GM21717 (cell line): Measurements from ENCODE around the gene GRIK4.

ENCODE experiments used
- ATAC-seq: cut with Tn5 transposase; IDR thresholded peaks from one replicate; pipeline ENCODE4 v1.9.1; 2021; ENCODE audit warnings: mild to moderate bottlenecking, moderate library complexity; ENCODE audit not compliant: unreplicated experiment

GRIK4 gene

DNA sequence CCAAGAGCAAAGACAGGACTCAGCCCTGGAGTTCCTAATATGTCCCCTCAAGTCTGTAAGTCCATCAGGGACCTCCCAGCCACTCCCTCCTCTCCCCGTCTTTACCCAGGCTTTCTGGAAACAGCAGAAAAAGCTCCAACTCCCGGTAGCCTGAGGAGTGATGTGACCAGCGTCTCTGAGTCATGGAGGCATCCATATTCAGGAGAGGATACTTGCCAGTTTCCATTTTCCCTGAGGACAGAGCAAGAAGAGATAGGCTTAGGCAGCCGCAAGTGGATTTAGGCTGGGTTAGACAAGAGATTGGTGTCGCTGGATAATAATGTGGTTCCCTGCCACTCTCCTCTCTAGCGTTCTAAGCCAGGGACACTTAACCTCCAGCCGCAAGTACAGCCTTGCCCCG, 206.6 kb downstream of the GRIK4 start:
- no peak for ATAC-seq

DNA sequence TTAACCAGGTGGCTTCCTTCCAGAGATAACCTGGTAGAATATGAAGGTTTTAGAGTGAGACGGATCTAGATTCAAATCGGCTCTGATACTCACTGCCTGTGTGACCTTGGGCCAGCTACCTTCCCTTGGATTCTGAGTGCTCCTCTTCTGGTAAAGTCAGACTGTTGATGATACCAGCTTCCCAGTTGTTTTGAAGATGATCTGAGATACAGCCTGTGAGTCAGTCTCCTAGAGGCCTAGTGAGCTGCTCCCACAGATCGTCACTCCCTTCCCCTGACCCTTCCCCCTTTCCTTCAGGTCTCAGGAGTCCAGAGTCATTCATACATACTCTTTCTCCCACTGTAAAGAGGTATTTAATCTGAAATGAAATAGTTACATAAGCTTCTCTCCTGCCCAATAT, 207.8 kb downstream of the GRIK4 start:
- no peak for ATAC-seq

DNA sequence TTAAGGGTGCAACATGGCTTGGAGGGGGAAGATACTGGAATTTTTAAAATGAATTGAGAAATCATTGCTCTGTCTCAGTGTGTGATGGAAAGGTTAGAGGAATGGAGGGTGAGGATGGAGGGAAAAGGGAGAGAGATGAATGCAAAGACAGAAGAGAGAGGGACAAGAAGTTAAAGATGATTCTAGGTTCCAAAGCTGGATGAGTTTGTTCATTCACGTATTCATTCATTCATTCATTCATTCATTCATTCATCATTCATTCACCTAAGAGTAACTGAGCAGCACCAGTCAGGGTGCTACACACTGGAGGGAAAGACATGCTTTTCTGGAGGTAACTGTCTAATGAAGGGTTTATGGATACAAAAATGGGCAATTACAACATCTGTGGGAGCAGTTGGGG, 209.2 kb downstream of the GRIK4 start:
- ATAC-seq, result no peak

DNA sequence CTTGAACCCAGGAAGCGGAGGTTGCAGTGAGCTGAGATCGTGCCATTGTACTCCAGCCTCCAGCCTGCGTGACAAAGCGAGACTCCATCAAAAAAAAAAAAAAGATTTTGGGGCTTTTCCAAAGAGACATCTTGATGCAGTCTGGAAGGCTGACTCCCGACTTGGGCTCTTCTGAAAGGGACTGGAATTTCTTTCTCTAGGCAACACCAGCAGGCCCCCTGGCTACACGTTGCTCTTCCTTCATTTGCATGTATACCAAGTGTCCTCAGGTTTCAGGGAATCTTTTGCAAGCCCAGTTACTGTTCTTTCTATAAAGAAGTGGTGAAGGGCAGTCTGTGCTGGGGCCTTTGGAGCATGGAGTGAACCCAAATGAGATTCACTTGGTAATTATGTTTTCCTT, 211.0 kb downstream of the GRIK4 start:
- ATAC-seq, result no peak

DNA sequence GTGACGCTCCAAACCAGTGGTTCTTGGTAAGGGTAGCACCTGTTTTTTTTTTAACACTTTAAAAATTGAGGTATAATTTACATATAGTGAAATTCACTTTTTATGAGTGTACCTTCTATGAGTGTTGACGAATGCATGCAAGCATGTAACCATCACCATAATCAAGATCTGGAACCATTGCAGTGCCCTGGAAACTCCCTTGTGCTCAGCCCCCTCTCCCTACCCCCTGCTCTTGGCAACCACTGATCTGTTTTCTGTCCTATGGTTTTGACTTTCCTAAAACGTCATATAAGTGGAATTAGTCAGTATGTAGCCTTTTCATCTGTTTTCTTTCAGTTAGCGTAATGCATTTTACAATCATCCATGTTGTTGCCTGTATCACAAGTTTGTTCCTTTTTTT, 212.2 kb downstream of the GRIK4 start:
- ATAC-seq, result no peak

DNA sequence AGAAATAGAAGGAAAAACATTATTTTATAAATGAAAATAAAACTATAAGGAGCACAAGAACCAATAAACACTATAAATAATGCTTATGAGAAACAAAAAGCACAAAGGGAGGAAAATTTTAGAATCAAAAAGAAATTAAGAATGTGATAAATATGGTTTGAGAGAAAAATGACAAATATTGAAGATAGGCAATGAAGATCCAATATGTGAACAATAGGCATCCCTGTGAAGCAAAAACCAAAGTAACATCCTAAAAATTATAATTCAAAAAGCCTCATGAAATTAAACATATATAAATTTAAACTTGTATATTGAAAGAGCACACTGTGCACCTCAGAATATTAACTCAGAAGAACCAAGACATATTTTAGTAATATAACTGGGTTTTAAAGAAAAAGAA, 216.2 kb downstream of the GRIK4 start:
- ATAC-seq, result no peak

DNA sequence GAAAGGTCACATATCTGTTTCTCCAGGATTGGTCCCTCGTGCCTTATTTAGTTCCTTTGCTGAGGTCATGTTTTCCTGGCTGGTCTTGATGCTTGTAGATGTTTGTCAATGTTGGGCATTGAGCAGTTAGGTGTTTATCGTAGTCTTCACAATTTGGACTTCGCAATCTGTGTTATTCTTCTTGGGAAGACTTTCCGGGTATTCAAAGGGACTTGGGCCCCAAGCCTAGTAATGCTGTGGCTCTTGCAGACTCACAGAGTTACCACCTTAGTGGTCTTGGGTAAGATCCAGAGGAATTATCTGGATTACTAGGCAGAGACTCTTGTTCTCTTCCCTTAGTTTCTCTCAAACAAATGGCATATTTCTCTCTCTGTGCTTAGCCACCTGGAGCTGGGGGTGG, 223.5 kb downstream of the GRIK4 start:
- no peak for ATAC-seq

DNA sequence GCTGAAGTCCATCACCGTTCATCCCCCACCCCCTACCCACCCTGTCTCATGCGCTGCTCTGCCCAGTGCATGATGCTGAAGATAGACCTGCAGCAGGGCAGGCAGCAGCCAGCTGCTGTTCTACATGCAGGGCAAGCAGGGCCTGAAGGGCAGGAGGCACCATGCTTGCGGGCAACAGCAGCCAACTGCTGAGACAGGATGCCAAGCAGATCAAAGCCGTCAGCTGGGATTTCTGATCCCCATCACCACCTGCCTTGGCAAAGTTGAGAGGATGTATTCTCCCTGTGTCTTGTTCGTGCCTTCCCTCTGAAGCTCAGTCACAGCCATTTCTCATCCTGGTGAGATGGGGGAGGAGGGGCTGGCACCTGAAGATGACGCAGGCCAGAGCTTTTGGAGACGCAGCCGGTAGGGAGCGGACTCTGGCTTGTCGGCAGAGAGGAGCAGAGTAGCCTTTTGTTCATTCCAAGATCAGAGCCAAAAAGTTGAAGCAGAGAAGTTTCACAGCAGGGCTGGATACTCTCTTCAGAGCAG, 227.0 kb downstream of the GRIK4 start:
- ATAC-seq, result no peak

DNA sequence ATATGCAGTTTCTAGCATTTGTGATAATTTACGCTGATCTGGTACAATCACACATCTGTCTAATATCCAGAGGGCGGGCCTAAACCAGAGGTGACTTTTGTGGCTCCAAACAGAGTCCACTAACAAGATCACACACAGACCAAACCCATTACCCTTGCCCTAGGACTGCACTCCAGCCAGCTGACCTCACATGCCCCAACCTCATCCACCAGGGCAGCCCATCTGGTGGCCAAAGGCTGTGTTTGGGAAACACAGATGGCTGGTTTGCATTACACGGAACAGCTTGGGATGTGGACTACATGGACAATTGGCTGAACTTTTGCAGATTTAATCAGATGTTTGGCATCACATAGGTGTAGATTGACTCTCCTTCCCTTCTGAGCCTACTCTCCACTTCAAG, 228.2 kb downstream of the GRIK4 start:
- no peak for ATAC-seq

DNA sequence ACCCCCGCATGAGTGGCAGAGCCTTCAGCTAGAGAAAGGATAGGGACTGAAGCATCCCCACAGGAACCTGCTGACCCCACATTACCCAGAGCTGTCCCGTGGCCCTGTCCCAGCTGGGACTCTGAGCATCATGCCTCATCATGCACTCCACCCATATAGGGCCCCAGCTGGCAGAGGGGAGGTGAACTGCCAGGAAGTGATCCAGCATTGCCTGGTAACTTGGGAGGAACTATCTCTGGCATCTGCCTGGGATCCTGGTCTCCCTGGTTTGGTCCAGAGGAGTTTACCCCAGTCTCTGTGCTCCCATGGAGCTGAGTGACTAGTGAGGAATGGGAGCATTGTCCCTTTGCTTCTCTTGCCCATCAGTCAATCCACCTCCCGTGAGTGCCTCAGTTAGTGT, 228.8 kb downstream of the GRIK4 start:
- ATAC-seq, result no peak

DNA sequence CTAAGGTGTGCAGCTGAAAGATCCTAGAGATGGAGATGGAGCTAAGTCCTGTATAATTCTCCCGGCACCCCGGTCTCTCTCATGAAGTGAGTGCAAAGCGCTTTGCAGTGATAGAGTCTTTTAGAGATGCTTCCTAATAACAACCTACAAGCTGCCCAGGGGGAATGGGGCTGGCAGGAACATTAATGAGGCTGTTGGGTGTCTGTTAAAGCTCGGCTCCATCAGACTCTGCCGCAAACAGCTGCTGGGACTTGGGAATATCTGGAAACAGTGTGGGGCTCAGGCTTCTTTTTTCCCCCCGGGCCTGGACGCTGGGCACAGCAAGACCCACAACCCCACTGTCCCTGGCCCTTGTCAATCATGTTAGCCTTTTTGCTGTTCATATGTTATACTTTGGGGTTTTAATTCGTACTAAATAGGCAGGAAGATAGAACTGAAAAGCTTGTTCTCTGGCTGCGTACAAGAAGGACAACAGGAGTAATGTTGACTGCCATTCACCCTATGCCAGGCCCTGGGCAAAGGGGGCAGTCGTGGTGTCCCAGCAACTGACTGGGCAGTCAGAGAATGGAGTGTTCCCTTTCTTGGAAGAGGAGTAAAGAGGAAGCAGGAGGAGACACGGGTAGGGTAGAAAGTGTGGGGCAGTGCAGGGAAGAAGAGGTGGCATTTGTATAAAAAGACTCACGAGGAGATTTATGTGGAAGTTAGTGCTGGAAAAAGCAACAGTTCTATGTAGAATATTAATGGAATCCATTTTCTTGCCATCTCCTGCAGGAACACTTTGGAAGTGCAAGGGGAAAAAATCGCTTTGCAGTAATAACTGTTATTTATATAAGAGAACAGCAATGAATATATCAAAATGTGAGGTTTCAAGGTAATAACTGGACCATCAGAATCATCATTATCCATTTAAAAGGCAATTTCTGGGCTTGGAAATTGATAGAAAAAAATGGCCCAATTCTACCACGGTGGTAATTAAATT, 232.8 kb downstream of the GRIK4 start:
- no peak for ATAC-seq

DNA sequence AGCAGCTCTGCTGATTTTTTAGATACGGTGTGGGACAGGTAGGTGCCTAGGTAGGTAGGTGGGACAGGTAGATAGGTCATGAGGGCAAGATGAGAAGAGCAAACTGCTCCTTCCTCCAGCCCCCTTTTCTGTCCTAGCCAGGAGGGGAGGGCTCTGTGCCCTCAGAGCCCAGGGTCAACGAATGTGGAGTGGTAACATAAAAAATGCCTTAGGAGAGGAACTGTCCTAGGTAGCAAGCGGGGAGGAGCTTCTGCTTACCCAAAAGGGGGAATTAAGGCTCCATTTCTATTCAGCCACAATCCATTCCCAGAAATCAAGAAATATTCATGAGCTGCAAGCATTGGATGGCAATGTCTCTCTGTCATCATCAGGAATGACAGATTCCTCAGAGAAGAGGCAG, 234.8 kb downstream of the GRIK4 start:
- no peak for ATAC-seq

DNA sequence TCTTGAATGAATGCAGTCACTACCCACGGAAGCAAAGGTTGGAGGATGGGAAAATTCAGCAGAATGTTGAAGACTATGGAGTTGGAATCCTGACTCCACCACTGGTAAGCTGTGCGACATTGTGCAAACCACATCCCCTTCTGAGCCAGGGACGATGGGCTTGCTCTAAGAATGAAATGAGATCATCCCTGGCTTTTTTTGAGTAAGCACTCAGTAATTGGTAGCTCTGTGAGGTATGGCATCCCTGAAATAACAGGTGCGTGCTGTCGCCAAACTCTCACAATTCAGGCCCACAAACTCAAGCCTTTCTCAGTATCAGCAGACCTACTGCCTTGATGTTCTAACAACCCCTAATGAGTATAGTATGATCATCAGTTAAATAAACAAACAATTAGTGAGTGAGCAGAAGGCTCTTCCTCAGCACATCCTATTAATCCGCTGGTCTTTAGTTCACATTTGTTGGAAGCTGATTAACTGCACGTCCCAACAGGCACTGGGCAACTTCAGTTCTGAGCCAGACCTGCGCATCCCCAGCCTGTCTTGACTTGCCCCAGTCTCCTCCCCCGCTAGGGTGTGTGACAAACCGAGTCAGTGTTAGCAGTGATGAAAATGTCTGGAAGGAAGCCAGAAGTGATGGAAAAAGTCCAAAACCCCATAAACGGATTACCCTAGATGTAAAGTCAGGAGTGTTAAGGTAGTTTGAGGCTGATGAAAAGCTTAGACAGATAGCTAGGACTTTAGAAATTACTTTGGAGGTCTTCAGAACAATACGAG, 235.5 kb downstream of the GRIK4 start:
- no peak for ATAC-seq

DNA sequence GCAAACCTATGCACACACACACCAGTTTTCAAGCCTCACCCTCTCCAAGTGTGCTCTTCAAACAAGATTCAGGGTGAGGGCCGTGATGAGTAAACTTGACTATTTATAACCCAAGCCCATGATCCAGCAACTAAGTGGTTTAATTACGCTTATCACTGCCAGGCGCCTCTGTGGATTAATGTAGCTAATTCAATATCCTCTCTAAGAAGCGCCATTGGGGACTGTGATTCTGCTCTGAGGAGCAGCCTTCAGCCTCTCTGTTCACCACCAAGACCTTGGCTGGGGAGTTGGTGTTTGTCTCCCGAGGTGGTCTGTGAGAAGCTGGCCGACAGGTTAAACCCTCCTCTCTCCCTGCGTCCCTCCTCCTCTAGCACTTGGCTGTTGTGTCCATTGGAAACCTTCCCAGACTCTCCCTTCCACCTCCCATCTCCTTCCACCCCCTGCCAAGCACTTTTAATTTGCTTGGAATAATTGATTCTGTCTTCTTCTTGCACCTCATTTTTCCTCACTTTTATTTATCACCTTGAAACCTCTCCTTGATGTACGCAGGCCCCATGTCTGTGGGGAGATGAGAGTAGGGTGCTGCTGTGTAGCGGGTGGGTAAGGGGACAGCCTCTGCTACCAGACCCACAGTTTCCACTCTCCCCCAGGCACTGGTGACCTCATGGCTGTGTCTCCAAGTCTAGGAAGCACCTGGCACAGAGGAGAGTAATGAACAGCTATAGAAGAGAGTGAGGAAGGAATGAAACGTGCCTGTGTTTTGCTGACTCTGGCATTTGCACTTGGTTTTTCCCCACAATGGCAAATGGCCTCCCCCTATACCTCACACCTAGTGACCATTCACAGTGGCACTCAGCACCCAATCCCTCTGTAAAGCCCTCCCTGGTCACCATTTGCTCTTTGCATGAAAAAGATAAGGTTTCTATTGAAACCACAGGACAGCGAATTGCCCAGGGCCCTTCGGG, 236.6 kb downstream of the GRIK4 start:
- no peak for ATAC-seq

DNA sequence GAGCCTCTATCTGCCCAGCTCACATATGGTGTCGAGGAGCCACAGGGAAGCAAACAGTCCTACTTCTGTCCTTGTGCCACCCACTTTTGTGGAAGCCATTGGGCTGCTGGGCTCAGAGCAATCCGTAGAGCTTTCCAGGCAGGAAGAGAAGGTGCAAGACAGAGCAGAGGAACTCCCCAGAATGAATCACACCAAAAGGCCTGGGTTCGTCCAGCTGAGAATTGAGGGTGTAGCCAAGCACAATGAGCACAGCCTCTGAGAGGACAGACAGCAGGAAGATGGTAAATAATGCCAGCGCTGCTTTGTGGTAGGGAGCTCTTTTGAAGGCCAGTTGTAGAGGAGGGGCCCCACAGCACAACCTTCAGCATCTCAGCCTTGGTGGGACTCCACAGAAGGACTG, 237.8 kb downstream of the GRIK4 start:
- ATAC-seq, result no peak

DNA sequence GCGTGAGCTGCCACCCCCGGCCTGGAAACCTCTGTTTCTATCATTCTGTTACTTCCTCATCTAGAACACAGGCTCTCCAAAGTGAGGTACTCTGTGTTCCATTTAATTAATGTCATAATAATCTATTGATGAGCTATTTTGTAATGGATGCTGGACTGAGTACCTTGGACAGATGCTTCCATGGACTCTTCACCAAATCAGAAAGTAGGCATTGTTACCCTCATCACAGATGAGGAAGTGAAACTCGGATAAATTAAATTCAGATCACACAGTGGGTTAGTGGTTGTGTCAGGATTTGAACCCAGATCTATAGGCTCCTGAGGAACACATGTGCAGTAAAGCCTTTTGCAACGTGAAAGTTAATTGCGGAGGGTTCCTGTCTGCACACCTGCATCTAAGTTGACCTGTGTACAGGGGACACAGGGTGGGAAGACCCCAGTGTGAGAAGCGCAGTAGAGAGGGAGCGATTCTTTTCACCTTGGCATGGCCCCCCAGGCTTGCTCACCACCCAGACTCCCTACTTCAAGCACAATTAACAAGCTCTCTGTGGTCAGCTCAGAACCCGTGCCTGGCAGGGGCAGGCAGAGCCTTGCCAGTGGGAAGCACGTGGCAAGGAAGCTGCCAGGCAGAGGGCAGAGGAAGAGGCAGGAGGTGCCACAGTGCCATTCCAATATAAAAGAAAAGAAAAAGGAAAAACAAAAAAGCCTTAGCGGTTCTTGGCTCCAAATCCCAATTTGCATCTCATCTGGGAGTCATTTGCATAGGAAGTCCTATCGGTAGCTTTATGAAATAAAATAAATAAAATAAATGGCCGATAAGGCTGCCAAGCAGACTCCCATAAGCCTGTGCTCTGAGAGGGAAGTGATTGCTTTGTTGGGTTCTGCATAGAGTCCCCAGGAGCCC, 239.3 kb downstream of the GRIK4 start:
- no peak for ATAC-seq

DNA sequence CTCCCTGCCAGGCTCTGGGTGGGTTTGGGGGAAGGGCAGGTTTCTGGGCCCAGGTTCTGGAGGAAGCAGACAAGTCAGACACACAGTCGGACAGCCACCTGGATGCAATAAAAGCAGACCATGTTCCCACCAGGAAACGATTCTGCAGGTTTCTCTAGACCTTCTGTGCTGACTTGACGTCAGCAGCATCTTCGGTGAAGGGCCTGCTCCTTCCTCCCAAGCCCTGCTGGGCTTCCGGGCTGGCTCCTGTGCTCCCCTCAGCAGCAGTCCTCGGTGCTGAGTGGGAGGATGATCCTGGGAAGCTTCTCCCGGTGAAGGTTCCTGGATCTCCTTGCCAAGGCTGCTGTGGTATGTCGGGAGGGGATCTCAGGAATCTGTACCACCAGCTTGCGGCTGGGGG, 240.0 kb downstream of the GRIK4 start:
- ATAC-seq, result no peak

DNA sequence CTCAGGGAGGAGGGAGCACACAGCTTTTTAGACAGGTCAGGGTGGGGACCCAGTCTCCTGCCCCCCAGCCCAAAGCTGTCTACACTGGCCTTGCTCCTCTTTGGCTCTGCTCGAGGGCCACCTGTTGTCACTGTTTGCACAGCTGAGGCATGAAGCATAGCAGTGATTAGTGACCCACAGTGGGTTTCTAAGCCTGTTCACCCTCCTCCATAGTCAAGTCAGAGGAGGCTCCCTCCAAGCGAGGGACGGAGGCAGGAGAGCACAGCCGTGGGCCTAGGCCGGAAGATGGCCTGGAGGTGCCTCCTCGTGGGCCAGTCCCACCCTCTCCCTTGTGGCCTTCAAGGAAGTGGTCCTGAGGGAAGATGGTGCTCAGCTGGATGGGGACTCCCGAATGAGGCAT, 241.1 kb downstream of the GRIK4 start:
- ATAC-seq, result no peak

DNA sequence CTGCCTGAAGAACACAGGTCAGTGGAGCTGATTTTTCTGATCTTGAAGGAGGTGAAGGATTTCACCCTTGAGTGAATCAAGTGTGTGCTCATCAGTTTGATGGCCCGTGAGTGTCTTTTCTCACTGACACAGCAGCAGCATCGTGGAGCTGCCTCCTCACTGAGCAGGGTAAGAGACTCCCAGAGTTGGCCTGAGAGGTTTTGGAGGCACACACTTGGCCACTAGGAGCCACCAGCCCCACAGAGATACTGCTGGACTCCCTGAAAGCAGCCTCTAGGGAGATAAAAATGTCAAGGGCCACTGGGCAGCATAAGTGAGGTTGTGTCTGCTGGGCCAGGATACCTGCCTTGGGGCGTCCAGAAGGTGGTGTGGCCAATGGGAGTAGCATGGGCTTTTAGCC, 245.4 kb downstream of the GRIK4 start:
- no peak for ATAC-seq

DNA sequence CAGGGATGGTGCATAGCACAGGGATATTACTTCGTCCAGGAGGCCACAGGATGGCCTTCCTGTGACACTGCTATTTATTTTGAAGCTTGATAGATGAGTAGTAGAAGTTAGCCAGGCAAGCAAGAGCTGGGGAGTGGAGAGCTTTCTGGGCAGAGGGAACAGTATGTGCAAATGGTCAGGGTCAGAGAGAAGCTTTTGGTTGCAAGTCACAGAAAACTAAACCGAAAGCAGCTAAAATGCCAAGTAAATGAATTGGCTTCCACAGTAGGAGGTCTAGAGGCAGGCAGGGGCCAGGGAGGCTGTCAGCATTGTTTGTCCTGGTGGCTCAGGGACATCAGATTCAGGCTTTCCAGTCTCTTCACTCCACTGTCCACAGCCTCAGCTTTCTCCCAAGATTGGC, 247.5 kb downstream of the GRIK4 start:
- ATAC-seq, result no peak
